ENCODE measurements around the gene ERCC6L2. TPM values are rescaled to one million over a fixed set of nuclear protein-coding genes. Genes with fewer than 3 reads are reported as not detected.

ERCC6L2 gene
- total RNA-seq, 1 experiment from 2014 or later, result 43.0 TPM

DNA sequence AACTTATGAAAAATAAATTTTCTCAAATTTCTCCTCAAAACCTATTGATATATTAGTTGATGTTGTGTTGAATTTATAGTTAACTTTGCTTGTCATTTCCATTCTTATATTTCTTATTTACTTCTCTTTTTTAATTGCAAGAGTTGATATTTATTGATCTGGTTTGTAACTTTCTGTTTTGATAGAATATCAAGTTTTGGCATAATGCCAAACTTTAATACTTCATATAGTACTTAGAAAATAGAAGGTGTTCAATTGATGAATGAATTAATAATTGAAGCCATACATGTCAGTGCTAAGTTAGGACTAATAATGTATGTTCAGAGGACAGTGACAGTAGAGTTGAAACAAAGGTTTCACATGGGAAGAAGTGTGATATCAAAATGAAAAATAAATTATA, 27.9 kb downstream of the ERCC6L2 start:
- H3K4me3 Mint-ChIP-seq, result no peak overlapping the region
- DNase-seq (ENCODE audit: low spot score) (no peak), ATAC-seq (no peak)
- TF ChIP-seq, protein P1, sequence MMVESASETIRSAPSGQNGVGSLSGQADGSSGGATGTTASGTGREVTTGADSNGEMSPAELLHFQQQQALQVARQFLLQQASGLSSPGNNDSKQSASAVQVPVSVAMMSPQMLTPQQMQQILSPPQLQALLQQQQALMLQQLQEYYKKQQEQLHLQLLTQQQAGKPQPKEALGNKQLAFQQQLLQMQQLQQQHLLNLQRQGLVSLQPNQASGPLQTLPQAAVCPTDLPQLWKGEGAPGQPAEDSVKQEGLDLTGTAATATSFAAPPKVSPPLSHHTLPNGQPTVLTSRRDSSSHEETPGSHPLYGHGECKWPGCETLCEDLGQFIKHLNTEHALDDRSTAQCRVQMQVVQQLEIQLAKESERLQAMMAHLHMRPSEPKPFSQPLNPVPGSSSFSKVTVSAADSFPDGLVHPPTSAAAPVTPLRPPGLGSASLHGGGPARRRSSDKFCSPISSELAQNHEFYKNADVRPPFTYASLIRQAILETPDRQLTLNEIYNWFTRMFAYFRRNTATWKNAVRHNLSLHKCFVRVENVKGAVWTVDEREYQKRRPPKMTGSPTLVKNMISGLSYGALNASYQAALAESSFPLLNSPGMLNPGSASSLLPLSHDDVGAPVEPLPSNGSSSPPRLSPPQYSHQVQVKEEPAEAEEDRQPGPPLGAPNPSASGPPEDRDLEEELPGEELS (CRISPR knock-in tag; IDR thresholded peaks at IDR 0.05), result no peak
- TF ChIP-seq, protein P2, sequence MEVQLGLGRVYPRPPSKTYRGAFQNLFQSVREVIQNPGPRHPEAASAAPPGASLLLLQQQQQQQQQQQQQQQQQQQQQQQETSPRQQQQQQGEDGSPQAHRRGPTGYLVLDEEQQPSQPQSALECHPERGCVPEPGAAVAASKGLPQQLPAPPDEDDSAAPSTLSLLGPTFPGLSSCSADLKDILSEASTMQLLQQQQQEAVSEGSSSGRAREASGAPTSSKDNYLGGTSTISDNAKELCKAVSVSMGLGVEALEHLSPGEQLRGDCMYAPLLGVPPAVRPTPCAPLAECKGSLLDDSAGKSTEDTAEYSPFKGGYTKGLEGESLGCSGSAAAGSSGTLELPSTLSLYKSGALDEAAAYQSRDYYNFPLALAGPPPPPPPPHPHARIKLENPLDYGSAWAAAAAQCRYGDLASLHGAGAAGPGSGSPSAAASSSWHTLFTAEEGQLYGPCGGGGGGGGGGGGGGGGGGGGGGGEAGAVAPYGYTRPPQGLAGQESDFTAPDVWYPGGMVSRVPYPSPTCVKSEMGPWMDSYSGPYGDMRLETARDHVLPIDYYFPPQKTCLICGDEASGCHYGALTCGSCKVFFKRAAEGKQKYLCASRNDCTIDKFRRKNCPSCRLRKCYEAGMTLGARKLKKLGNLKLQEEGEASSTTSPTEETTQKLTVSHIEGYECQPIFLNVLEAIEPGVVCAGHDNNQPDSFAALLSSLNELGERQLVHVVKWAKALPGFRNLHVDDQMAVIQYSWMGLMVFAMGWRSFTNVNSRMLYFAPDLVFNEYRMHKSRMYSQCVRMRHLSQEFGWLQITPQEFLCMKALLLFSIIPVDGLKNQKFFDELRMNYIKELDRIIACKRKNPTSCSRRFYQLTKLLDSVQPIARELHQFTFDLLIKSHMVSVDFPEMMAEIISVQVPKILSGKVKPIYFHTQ (CRISPR knock-in tag; IDR thresholded peaks at IDR 0.05), result no peak
- TF ChIP-seq, protein P3, sequence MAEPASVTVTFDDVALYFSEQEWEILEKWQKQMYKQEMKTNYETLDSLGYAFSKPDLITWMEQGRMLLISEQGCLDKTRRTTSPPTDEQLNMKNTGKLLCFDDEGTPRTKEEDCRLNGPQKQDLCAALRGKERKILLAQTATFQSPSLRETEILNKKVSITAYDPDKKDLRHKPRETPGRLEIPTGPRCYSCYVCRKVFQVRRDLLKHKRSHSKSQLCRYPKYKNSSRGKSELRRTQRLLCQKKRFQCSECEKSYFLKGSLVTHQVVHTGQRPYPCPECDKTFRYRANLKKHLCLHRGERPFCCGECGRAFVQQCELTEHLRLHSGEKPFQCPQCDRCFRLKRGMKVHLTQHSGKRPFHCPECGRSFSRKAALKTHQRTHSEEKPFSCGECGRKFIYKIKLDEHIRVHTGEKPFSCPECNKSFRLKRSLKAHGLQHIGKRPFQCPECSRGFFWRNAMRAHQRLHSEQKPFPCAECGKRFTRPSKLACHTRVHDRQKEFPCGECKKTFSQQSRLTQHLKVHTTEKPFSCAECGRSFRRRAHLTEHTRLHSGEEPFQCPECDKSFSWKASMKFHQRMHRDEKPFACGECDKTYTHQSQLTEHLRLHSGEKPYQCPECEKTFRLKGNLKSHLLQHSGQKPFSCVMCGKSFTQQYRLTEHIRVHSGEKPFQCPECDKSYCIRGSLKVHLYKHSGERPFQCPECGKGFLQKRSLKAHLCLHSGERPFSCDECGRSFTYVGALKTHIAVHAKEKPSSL (CRISPR knock-in tag; conservative IDR thresholded peaks at IDR 0.05), result no peak
- TF ChIP-seq KAT7 (CRISPR knock-in tag; IDR thresholded peaks at IDR 0.05; ENCODE audit: borderline replicate concordance) (no peak), ZNF671 (CRISPR knock-in tag; IDR thresholded peaks at IDR 0.05) (no peak)
- TF ChIP-seq, protein P4, sequence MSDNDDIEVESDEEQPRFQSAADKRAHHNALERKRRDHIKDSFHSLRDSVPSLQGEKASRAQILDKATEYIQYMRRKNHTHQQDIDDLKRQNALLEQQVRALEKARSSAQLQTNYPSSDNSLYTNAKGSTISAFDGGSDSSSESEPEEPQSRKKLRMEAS (CRISPR knock-in tag; IDR thresholded peaks at IDR 0.05), result no peak
- H3K27ac Mint-ChIP-seq, result no peak overlapping the region
- H3K27me3 Mint-ChIP-seq (ENCODE audit: low read depth), result no peaks in the 10 kb centered on the region
- H3K4me1 Mint-ChIP-seq, result peaks cover 5% of the 10 kb centered on the region
- ChIA-PET POLR2A (interaction anchor here (0.7 kb wide), 1 partner anchor 306 kb away, joined by 3 read pairs; no protein-coding TSS in a partner anchor), CTCF (no interaction called here)
- H3K9me3 Mint-ChIP-seq, result no peaks in the 10 kb centered on the region
- H3K36me3 Mint-ChIP-seq, result no peaks in the 10 kb centered on the region

DNA sequence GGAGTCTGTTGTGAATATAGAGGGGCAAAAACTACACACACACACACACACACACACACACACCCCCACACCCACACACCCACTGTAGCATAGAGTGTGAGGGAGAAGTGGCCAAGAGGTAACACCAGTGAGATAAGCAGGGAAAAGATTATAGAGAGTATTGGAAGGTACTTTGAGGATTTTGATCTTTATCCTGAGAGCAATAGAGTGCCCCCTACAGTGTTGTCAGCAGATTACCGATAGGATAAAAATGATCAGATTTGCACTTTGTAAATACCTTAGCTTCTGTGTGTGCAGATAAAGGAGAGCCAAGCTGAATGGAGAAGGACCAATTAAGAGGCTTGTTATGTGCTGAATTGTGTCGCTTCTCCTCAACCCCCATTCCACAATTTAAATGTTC, 32.3 kb downstream of the ERCC6L2 start:
- DNase-seq (ENCODE audit: low spot score), result no peak
- CTCF ChIA-PET, result interaction anchor here (0.6 to 1.0 kb wide), 8 partner anchors 14 to 437 kb away, joined by 3 to 4 read pairs (median 3); no protein-coding TSS in a partner anchor
- no peaks in the 10 kb centered on the region for H3K9me3 Mint-ChIP-seq

More for the DNA sequence above, 32.3 kb downstream of the ERCC6L2 start:
- peak; percentile 36; the same call in 1 of the 2 replicates for ATAC-seq
- no peaks in the 10 kb centered on the region for H3K36me3 Mint-ChIP-seq
- POLR2A ChIA-PET, result interaction anchor here (0.6 kb wide), 1 partner anchor 809 kb away, joined by 3 read pairs; no protein-coding TSS in a partner anchor
- no peak overlapping the region for H3K4me3 Mint-ChIP-seq
- no peak for TF ChIP-seq ZNF423 (CRISPR knock-in tag; IDR thresholded peaks at IDR 0.05)
- TF ChIP-seq CREB1 (CRISPR knock-in tag; IDR thresholded peaks at IDR 0.05), result no peak
- TF ChIP-seq, protein P3 (CRISPR knock-in tag; conservative IDR thresholded peaks at IDR 0.05), result no peak
- TF ChIP-seq MXD4 (CRISPR knock-in tag; IDR thresholded peaks at IDR 0.05; ENCODE audit: borderline replicate concordance), result no peak
- TF ChIP-seq CBFB (CRISPR knock-in tag; IDR thresholded peaks at IDR 0.05; ENCODE audit: low read depth), result no peak
- TF ChIP-seq, protein P5, sequence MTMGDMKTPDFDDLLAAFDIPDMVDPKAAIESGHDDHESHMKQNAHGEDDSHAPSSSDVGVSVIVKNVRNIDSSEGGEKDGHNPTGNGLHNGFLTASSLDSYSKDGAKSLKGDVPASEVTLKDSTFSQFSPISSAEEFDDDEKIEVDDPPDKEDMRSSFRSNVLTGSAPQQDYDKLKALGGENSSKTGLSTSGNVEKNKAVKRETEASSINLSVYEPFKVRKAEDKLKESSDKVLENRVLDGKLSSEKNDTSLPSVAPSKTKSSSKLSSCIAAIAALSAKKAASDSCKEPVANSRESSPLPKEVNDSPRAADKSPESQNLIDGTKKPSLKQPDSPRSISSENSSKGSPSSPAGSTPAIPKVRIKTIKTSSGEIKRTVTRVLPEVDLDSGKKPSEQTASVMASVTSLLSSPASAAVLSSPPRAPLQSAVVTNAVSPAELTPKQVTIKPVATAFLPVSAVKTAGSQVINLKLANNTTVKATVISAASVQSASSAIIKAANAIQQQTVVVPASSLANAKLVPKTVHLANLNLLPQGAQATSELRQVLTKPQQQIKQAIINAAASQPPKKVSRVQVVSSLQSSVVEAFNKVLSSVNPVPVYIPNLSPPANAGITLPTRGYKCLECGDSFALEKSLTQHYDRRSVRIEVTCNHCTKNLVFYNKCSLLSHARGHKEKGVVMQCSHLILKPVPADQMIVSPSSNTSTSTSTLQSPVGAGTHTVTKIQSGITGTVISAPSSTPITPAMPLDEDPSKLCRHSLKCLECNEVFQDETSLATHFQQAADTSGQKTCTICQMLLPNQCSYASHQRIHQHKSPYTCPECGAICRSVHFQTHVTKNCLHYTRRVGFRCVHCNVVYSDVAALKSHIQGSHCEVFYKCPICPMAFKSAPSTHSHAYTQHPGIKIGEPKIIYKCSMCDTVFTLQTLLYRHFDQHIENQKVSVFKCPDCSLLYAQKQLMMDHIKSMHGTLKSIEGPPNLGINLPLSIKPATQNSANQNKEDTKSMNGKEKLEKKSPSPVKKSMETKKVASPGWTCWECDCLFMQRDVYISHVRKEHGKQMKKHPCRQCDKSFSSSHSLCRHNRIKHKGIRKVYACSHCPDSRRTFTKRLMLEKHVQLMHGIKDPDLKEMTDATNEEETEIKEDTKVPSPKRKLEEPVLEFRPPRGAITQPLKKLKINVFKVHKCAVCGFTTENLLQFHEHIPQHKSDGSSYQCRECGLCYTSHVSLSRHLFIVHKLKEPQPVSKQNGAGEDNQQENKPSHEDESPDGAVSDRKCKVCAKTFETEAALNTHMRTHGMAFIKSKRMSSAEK (CRISPR knock-in tag; IDR thresholded peaks at IDR 0.05; ENCODE audit: borderline replicate concordance), result no peak
- TF ChIP-seq, protein P6, sequence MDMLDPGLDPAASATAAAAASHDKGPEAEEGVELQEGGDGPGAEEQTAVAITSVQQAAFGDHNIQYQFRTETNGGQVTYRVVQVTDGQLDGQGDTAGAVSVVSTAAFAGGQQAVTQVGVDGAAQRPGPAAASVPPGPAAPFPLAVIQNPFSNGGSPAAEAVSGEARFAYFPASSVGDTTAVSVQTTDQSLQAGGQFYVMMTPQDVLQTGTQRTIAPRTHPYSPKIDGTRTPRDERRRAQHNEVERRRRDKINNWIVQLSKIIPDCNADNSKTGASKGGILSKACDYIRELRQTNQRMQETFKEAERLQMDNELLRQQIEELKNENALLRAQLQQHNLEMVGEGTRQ (CRISPR knock-in tag; IDR thresholded peaks at IDR 0.05), result no peak
- H3K4me1 Mint-ChIP-seq, result peaks cover 5% of the 10 kb centered on the region; the same call in 1 of the 2 replicates
- no peaks in the 10 kb centered on the region for H3K27me3 Mint-ChIP-seq (ENCODE audit: low read depth)
- H3K27ac Mint-ChIP-seq, result peak overlapping the region; percentile 19; the same call in 1 of the 2 replicates

All from WTC11 (cell line).